ENCODE results near the gene SPEN.

DNA sequence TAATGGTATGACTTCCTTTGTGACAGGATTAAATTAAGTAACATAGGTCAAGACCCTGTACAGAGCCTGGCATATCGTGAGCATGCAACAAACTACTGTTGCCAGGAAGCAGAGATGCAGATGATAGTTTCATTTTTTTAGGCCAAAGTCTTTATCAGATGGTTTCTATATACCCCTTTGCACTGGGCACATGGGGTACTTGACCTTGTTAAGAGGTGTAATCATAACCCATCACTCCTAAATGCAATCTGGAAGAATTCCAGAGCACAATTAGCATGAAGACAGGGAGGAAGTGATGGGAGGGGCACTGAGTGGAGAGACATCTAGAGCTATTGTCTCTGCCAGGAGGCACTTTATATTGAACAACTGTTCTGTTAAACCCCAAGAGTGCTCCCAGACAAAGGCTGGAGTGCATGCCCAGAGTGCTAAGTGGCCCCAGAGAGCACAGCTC lies 106.3 kb downstream of the SPEN start:
- no peak for TF ChIP-seq POLR2A (IDR thresholded peaks at IDR 0.05; ENCODE audit: low read depth, low read length)
- no peak for TF ChIP-seq MAFK (IDR thresholded peaks at IDR 0.05; ENCODE audit: low read depth, low read length)
